Fibroblast of lung (primary cell): ENCODE data around the gene NT5C1B. TPM values are rescaled to one million over a fixed set of nuclear protein-coding genes. Genes with fewer than 3 reads are reported as not detected.

Experiments used
- DNase-seq, 2 donors: peaks; one replicate each; pipeline versions ENCODE4 v3.0.0 to v3.0.0-alpha.2; 2010; ENCODE audit warnings: low read depth in 2 of 2
- H2AFZ ChIP-seq: 2 replicates; pipeline ENCODE4 v1.5.1; 2012; ENCODE audit warnings: low read length, control low read depth, inconsistent platforms
- H3K27ac ChIP-seq: 2 replicates; pipeline ENCODE4 v1.5.1; 2011; ENCODE audit warnings: low read length, control low read depth; ENCODE audit not compliant: insufficient read depth
- H3K27me3 ChIP-seq: 2 replicates; pipeline ENCODE4 v1.5.1; 2011; ENCODE audit warnings: mild to moderate bottlenecking, low read length; ENCODE audit not compliant: control insufficient read depth, insufficient read depth
- H3K36me3 ChIP-seq: 2 replicates; pipeline ENCODE4 v1.5.1; 2011; ENCODE audit warnings: low read length; ENCODE audit not compliant: control insufficient read depth, insufficient read depth
- H3K4me1 ChIP-seq: 2 replicates; pipeline ENCODE4 v1.5.1; 2011; ENCODE audit warnings: low read length; ENCODE audit not compliant: control insufficient read depth, insufficient read depth; ENCODE audit errors: extremely low read depth
- H3K4me2 ChIP-seq: 2 replicates; pipeline ENCODE4 v1.5.1; 2011; ENCODE audit warnings: low read length, control low read depth; ENCODE audit not compliant: insufficient read depth; ENCODE audit errors: extremely low read depth
- H3K4me3 ChIP-seq, 4 experiments: fragments of 200-600 bp in 1 of 4; sonication (generic) in 1 of 4; replicated peaks in 1 of 4; 2 replicates each; pipeline ENCODE4 v1.5.1; 2011 to 2016; ENCODE audit warnings: low read length in 4 of 4, low read depth in 3 of 4, mild to moderate bottlenecking in 3 of 4, control low read depth in 2 of 4, inconsistent platforms in 1 of 4, mixed read lengths in 1 of 4; ENCODE audit not compliant: insufficient read depth in 1 of 4; ENCODE audit errors: control extremely low read depth in 1 of 4
- H3K79me2 ChIP-seq: 2 replicates; pipeline ENCODE4 v1.5.1; 2012; ENCODE audit warnings: mild to moderate bottlenecking, low read length, inconsistent platforms; ENCODE audit not compliant: control insufficient read depth, insufficient read depth
- H3K9ac ChIP-seq: 2 replicates; pipeline ENCODE4 v1.5.1; 2011; ENCODE audit warnings: mild to moderate bottlenecking, low read length, control low read depth; ENCODE audit not compliant: insufficient read depth
- H3K9me3 ChIP-seq: 2 replicates; pipeline ENCODE4 v1.5.1; 2012; ENCODE audit warnings: low read depth, low read length; ENCODE audit not compliant: control insufficient read depth, insufficient read depth
- H4K20me1 ChIP-seq: 2 replicates; pipeline ENCODE4 v1.5.1; 2011; ENCODE audit warnings: low read length; ENCODE audit not compliant: control insufficient read depth, insufficient read depth; ENCODE audit errors: extremely low read depth
- CTCF ChIP-seq, 2 donors: IDR thresholded peaks in 1 of 2; conservative IDR thresholded peaks in 1 of 2; 1 replicate in 1 of 2; 2 replicates in 1 of 2; pipeline ENCODE4 v1.5.1; 2011 to 2012; ENCODE audit warnings: low read length in 2 of 2, control low read depth in 1 of 2, inconsistent platforms in 1 of 2, low read depth in 1 of 2, mild to moderate bottlenecking in 1 of 2
- EZH2 ChIP-seq: IDR thresholded peaks from 2 replicates; pipeline ENCODE4 v1.5.1; 2012; ENCODE audit warnings: low read length, control low read depth, mild to moderate bottlenecking; ENCODE audit errors: missing control alignments
- polyA plus RNA-seq, 2 donors: library from polyadenylated mRNA; depleted of rRNA in 1 of 2; stranded (reverse) in 1 of 2; unstranded in 1 of 2; fragments of >200 nt; gene quantifications; 2 replicates each; pipeline ENCODE4 v1.2.1, GENCODE V29; 2011 to 2012; ENCODE audit warnings: missing spikeins in 1 of 2
- total RNA-seq: library from RNA; depleted of rRNA; stranded (reverse); fragments of >200 nt; gene quantifications from 2 replicates; pipeline ENCODE4 v1.2.1, GENCODE V29; 2014

Gene NT5C1B
- total and polyA plus RNA-seq, 2 donors (not counting 1 experiment from before 2014, with no cell fraction given) = not detected

GRCh38 chr2:18552351-18553077 lies 36.9 kb downstream of the NT5C1B start:
- TF ChIP-seq EZH2 (no peak), CTCF (conservative IDR thresholded peaks at IDR 0.05 in 1 of 2, IDR thresholded peaks at IDR 0.05 in 1 of 2; ENCODE audit: low read depth in 1 of 2, low read length in 2 of 2) (no peak)
- Histone ChIP-seq H3K36me3 (no peaks in the 10 kb centered on the region), H3K9ac (no peak overlapping the region), H3K27ac (no peak overlapping the region), H4K20me1 (no peaks in the 10 kb centered on the region), H3K4me1 (peaks cover 3% of the 10 kb centered on the region), H3K4me3 (no peak overlapping the region), H2AFZ (no peak overlapping the region), H3K4me2 (no peak overlapping the region), H3K79me2 (peaks cover 1% of the 10 kb centered on the region), H3K9me3 (no peaks in the 10 kb centered on the region), H3K27me3 (no peaks in the 10 kb centered on the region)
- DNase-seq = peak in 1 of 2 donors; percentile 74

- Histone ChIP-seq H2AFZ (no peak overlapping the region), H3K27me3 (no peaks in the 10 kb centered on the region), H3K4me3 (no peak overlapping the region), H3K4me1 (peaks cover 3% of the 10 kb centered on the region), H4K20me1 (no peaks in the 10 kb centered on the region), H3K4me2 (no peak overlapping the region), H3K9ac (no peak overlapping the region), H3K27ac (no peak overlapping the region), H3K79me2 (peaks cover under 1% of the 10 kb centered on the region), H3K9me3 (no peaks in the 10 kb centered on the region), H3K36me3 (no peaks in the 10 kb centered on the region)
- DNase-seq = no peak
- no peak for TF ChIP-seq EZH2
- no peak for TF ChIP-seq CTCF (conservative IDR thresholded peaks at IDR 0.05 in 1 of 2, IDR thresholded peaks at IDR 0.05 in 1 of 2; ENCODE audit: low read depth in 1 of 2, low read length in 2 of 2)
These were observed 37.7 kb downstream of the NT5C1B start for GRCh38 chr2:18551623-18552022.

DNA sequence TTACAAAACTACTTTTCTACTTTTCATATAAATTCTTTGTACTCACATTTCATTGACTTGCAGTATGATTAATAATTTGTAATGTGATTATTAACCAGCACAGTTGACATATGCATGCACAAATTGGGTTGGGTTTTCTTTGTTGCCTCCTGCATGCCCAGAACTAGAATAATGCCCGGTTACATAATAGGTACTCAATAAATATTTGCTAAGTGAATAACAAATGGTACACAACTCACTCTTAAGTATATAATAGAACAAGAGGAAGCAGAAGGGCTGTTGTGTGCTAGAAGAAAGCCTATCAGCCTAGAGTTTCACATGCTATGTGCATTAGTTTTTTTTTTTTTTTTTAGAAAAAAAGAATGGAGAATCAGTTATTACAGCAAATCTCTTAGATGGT lies 38.2 kb downstream of the NT5C1B start:
- Histone ChIP-seq H4K20me1 (no peaks in the 10 kb centered on the region), H3K4me3 (no peak overlapping the region), H3K27me3 (no peaks in the 10 kb centered on the region), H3K9me3 (no peaks in the 10 kb centered on the region), H3K9ac (no peak overlapping the region), H3K27ac (no peak overlapping the region), H3K36me3 (no peaks in the 10 kb centered on the region), H3K79me2 (no peaks in the 10 kb centered on the region), H3K4me1 (peaks cover 3% of the 10 kb centered on the region), H2AFZ (no peak overlapping the region), H3K4me2 (no peak overlapping the region)
- DNase-seq = no peak
- TF ChIP-seq EZH2 = no peak
- no peak for TF ChIP-seq CTCF (conservative IDR thresholded peaks at IDR 0.05 in 1 of 2, IDR thresholded peaks at IDR 0.05 in 1 of 2; ENCODE audit: low read depth in 1 of 2, low read length in 2 of 2)
